Esophagus squamous epithelium (tissue), 5 donors: ENCODE data around the gene PRR11. TPM values are rescaled to one million over a fixed set of nuclear protein-coding genes. Genes with fewer than 3 reads are reported as not detected.
A peak's percentile ranks its signal among the peaks of the same experiment; 100 is the strongest.

ENCODE experiments used
- DNase-seq: peaks from one replicate; lab custom pipeline; 2025; lab: John Stamatoyannopoulos, UW
- H3K27ac ChIP-seq, 4 donors: fragments of 200-600 bp; sonication (generic); one replicate each; pipeline ENCODE4 v1.5.1; 2016 to 2019; ENCODE audit warnings: mild to moderate bottlenecking in 1 of 4
- H3K27me3 ChIP-seq, 4 donors: fragments of 200-600 bp; sonication (generic); 1 replicate in 3 of 4; 2 replicates in 1 of 4; pipeline versions ENCODE4 v1.5.1 to v1.6.0; 2017 to 2021; ENCODE audit warnings: antibody characterized with exemption in 1 of 4
- H3K36me3 ChIP-seq, 3 donors: fragments of 200-600 bp; sonication (generic); one replicate each; pipeline ENCODE4 v1.5.1; 2016 to 2019
- H3K4me1 ChIP-seq, 3 donors: fragments of 200-600 bp; sonication (generic); one replicate each; pipeline ENCODE4 v1.5.1; 2017 to 2019
- H3K4me3 ChIP-seq, 4 donors: fragments of 200-600 bp; sonication (generic); 1 replicate in 3 of 4; 2 replicates in 1 of 4; pipeline ENCODE4 v1.5.1; 2016 to 2019; ENCODE audit warnings: mild to moderate bottlenecking in 2 of 4, moderate library complexity in 1 of 4
- H3K9me3 ChIP-seq, 3 donors: fragments of 200-600 bp; sonication (generic); one replicate each; pipeline ENCODE4 v1.5.1; 2016 to 2019
- CTCF ChIP-seq, 6 experiments: fragments of 450-650 bp in 4 of 6; fragments of 200-600 bp in 2 of 6; sonication (generic) in 2 of 6; IDR thresholded peaks; one replicate each; pipeline ENCODE4 v1.5.1; 2016 to 2019; ENCODE audit warnings: antibody characterized with exemption in 6 of 6, mild to moderate bottlenecking in 4 of 6, moderate library complexity in 4 of 6
- POLR2A ChIP-seq, 4 donors: fragments of 450-650 bp; IDR thresholded peaks; one replicate each; pipeline ENCODE4 v1.6.1; 2017; ENCODE audit warnings: antibody characterized with exemption in 4 of 4, mild to moderate bottlenecking in 4 of 4, moderate library complexity in 3 of 4
- WGBS, 2 donors: methylation state at CpG; one replicate each; pipeline ENCODE4 v1.1.5; 2018; 5-methylcytosine and 5-hydroxymethylcytosine counted together
- intact Hi-C: fragments of 100-400 bp; cut with DNase I; formaldehyde crosslinking; loops from one replicate; pipeline ENCODE4 v1.15.0; 2022
- total RNA-seq, 4 donors: library from RNA; depleted of rRNA; stranded (reverse); fragments of >200 nt; gene quantifications; one replicate each; pipeline ENCODE4 v1.1.0, GENCODE V29; 2016
- donor health status: DM: yes; HTN: yes; CAD: no.

PRR11 gene
- 10 to 100 TPM in 2 of 4 donors, 1 to 10 TPM in 2; 5.1 to 13.4 (median 9.5) TPM for total RNA-seq

DNA sequence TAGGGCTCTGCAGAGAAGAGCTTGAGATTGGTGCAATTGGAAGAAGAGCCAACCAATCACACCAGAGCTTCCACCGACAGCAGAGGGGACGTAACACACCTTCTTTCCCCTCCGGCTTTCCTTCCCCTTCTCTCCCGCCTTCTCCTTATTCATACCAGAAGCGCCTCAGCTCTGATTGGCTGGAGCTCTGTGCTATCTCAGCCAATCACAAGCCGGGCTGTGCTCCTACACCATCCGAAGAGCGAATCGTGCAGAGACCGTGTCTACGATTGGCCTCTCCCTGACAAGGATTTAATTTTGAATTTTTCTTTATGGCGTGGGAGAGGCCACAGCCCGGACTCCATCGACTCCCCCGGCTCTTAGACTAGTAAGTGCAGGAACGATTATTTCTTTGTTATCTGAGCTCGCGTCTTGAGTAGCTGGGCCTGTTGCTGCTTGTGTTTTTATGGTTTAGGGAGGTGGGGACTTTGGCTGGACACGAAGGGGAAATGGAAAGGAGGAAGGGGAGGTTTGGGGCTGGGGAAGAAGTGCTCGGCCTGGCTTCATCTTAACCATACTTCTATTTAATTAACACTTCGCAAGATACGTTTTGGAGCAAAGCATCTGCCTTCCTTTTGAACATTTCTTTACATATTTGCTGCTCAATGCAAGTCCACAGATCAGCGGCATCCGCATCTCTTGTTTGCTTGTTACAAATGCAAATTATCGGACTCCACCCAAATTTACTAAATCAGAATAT, at the start of gene PRR11:
PRR11 (plus strand) TSS at position 308 of the 739 bp plus-strand sequence. CDS start 14,007 bp downstream, outside the sequence.
- Histone ChIP-seq H3K4me1 (peaks cover 4 to 70% (median 15%) of the 10 kb centered on the region in 3 donors), H3K27me3 (no peaks in the 10 kb centered on the region), H3K27ac (peak within 1 kb of the TSS; percentile 84 to 94 (median 94)), H3K4me3 (peak within 1 kb of the TSS; percentile 69 to 88 (median 76)), H3K36me3 (no peaks in the 10 kb centered on the region), H3K9me3 (no peaks in the 10 kb centered on the region)
- TF ChIP-seq CTCF (IDR thresholded peaks at IDR 0.05) = no peak
- TF ChIP-seq POLR2A (IDR thresholded peaks at IDR 0.05) = no peak
- intact Hi-C loops = loop anchor here (10.0 kb wide), 1 partner anchor 51 kb away; the partner anchor contains the start of gene TRIM37
- WGBS, 2 donors = 1% methylated on average over 25 of the region's 25 CpGs
- peak; percentile 98 for DNase-seq

- Histone ChIP-seq H3K9me3 (no peaks in the 10 kb centered on the region), H3K27ac (peak overlapping the region; percentile 90 to 95 (median 92)), H3K27me3 (no peaks in the 10 kb centered on the region), H3K36me3 (peaks cover 0 to 18% (median 0%) of the 10 kb centered on the region in 3 donors), H3K4me1 (peaks cover 0 to 43% (median 13%) of the 10 kb centered on the region in 3 donors), H3K4me3 (peak overlapping the region; percentile 72 to 98 (median 84))
- DNase-seq = peak; percentile 14
- TF ChIP-seq POLR2A (IDR thresholded peaks at IDR 0.05) = no peak
- intact Hi-C loops = loop anchor here (10.0 kb wide), 1 partner anchor 49 kb away; the partner anchor contains the start of genes PRR11 and SKA2
- WGBS, 2 donors = 0% methylated on average over 7 to 10 of the region's 18 CpGs
Measured at GRCh38 chr17:59105852-59106462, 49.6 kb upstream of the PRR11 start.

DNA sequence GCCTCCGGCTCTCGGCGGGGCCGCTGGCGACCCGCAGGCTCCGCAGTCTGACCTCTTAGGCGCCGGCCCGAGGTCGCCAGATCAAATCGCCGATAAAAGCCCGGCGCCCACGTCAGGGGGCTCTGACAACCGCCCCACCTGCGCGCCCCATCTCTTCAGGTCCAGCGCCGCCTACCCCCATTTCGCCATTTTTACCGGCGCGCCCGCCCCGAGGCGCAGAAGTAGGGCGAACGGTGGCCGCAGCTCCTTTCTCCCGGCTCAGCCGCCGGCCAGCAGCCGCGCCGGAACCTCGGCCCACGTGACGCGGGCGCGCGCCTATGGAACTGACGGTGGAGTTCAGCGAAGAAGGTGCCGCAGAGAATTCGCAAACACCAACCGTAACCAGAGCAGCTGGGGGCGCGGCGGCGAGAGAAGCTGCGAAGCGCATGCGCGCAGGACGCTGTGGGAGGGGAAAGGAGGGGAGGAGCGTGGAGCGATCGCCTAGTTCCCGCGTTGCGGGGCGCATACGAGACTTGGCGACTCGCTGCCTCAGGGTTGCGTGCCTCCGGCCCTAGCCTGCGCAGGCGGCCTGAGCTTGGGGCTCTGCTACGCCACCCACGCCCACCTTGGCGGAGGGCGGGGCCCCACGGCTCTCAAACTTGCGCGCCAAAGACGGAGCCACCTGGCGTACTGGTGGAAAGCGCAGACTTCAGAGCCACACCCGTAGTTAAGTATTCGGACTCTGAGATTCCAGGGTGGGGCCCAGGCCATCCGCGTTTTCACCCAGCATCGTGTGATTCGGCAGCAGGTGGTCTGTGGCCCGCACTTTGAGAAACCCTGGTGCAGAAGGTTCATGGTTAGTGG, 48.9 kb upstream of the PRR11 start, which contains the start of gene TRIM37:
TRIM37 (minus strand) TSS at position 418 of the 843 bp plus-strand sequence. CDS start 419 bp downstream, outside the sequence.
- peak within 1 kb of the TSS; percentile 72 to 98 (median 84) for H3K4me3 ChIP-seq
- H3K27ac ChIP-seq = peak within 1 kb of the TSS; percentile 90 to 95 (median 92)
- H3K9me3 ChIP-seq = no peaks in the 10 kb centered on the region
- intact Hi-C loops = loop anchor here (10.0 kb wide), 1 partner anchor 48 kb away; the partner anchor contains the start of genes PRR11 and SKA2
- peaks cover 0 to 26% (median 0%) of the 10 kb centered on the region in 3 donors for H3K36me3 ChIP-seq
- WGBS, 2 donors = 0 to 1% methylated on average over 24 to 57 of the region's 89 CpGs
- no peaks in the 10 kb centered on the region for H3K27me3 ChIP-seq
- peaks cover 0 to 43% (median 13%) of the 10 kb centered on the region in 3 donors for H3K4me1 ChIP-seq
- TF ChIP-seq CTCF (IDR thresholded peaks at IDR 0.05) (peak in 3 of 6 experiments; percentile 10 to 20 (median 10)), POLR2A (IDR thresholded peaks at IDR 0.05) (peak in 3 of 4 donors; percentile 30 to 79 (median 71))
- DNase-seq = peak; percentile 85

- TF ChIP-seq CTCF (IDR thresholded peaks at IDR 0.05) = peak in 1 of 6 experiments; percentile 0
- TF ChIP-seq POLR2A (IDR thresholded peaks at IDR 0.05) = no peak
- Histone ChIP-seq H3K4me1 (peaks cover 0 to 43% (median 13%) of the 10 kb centered on the region in 3 donors), H3K27me3 (no peaks in the 10 kb centered on the region), H3K9me3 (no peaks in the 10 kb centered on the region), H3K36me3 (peaks cover 0 to 28% (median 0%) of the 10 kb centered on the region in 3 donors), H3K4me3 (peak overlapping the region; percentile 72 to 98 (median 84)), H3K27ac (peak overlapping the region; percentile 90 to 95 (median 92))
- 0 to 1% methylated on average over 10 of the region's 10 CpGs for WGBS, 2 donors
- intact Hi-C loops = loop anchor here (10.0 kb wide), 1 partner anchor 48 kb away; the partner anchor contains the start of genes PRR11 and SKA2
- no peak for DNase-seq
Measured at GRCh38 chr17:59107306-59107670, 48.3 kb upstream of the PRR11 start.
